ENCODE results near the gene LMTK2. TPM values are rescaled to one million over a fixed set of nuclear protein-coding genes. Genes with fewer than 3 reads are reported as not detected.

Gene LMTK2
- total RNA-seq, 1 donor from 2014 or later, result 14.3 TPM

- intact Hi-C loops (cut with micrococcal nuclease), result loop anchor here (5.0 to 10.0 kb wide), 2 partner anchors 1073 to 1140 kb away; partner anchors contain the start of genes ARPC1A and SDHAF3
These were observed 147.9 kb downstream of the LMTK2 start for GRCh38 chr7:98254516-98254915.

- intact Hi-C loops (cut with micrococcal nuclease), result loop anchor here (5.0 to 10.0 kb wide), 2 partner anchors 1072 to 1140 kb away; partner anchors contain the start of genes ARPC1A and SDHAF3
These were observed 148.4 kb downstream of the LMTK2 start for GRCh38 chr7:98254951-98255610.

GRCh38 chr7:98256431-98256830 is 149.8 kb downstream of the LMTK2 start:
- intact Hi-C loops (cut with micrococcal nuclease), result loop anchor here (10.0 kb wide), 1 partner anchor 1142 kb away; the partner anchor contains the start of gene SDHAF3

- intact Hi-C loops (cut with micrococcal nuclease), result loop anchor here (10.0 kb wide), 1 partner anchor 1143 kb away; the partner anchor contains the start of gene SDHAF3
These were observed 151.0 kb downstream of the LMTK2 start for GRCh38 chr7:98257701-98258100.

Other genes starting within 250 kb of the LMTK2 start
- 53.9 and 56.5 TPM in 2 replicates for gene ASNS, start 234.5 kb upstream of the LMTK2 start, total RNA-seq
- gene OCM2, start 116.7 kb upstream of the LMTK2 start, total RNA-seq, result not detected in 2 replicates
- gene BHLHA15, start 104.6 kb downstream of the LMTK2 start, total RNA-seq, result 0.34 TPM in 1 of 2 replicates, not detected in the other
- 68.7 and 73.7 TPM in 2 replicates for gene TECPR1, start 145.4 kb downstream of the LMTK2 start, total RNA-seq
- gene BRI3, start 174.8 kb downstream of the LMTK2 start, total RNA-seq, result 40.6 and 44.5 TPM in 2 replicates